GM19452 (cell line): ENCODE measurements around the gene VPS37B.
A peak's percentile ranks its signal among the peaks of the same experiment; 100 is the strongest.

Source experiments
- ATAC-seq: cut with Tn5 transposase; IDR thresholded peaks from one replicate; pipeline ENCODE4 v1.9.1; 2021; ENCODE audit not compliant: unreplicated experiment

VPS37B gene

GRCh38 chr12:122842505-122843405 is 53.2 kb downstream of the VPS37B start:
- no peak for ATAC-seq

GRCh38 chr12:122841544-122842321 is 54.2 kb downstream of the VPS37B start:
- ATAC-seq = no peak

GRCh38 chr12:122840580-122841513 is 55.1 kb downstream of the VPS37B start:
- ATAC-seq = no peak

GRCh38 chr12:122839907-122840554 is 55.9 kb downstream of the VPS37B start:
- ATAC-seq = no peak

GRCh38 chr12:122838841-122839240 is 57.1 kb downstream of the VPS37B start:
- ATAC-seq = no peak

GRCh38 chr12:122837306-122838265 is 58.3 kb downstream of the VPS37B start:
- no peak for ATAC-seq

- ATAC-seq = no peak
Observed at GRCh38 chr12:122836027-122836921, 59.6 kb downstream of the VPS37B start.

- ATAC-seq = no peak
Observed at GRCh38 chr12:122835750-122836026, 60.2 kb downstream of the VPS37B start.

- ATAC-seq = no peak
Observed at GRCh38 chr12:122834921-122835749, 60.8 kb downstream of the VPS37B start, which contains the start of gene HIP1R. TSS of gene HIP1R (plus strand) at chr12:122835457. CDS start at chr12:122835551, 94 bp downstream.

GRCh38 chr12:122834104-122834920 is 61.6 kb downstream of the VPS37B start:
- no peak for ATAC-seq

- no peak for ATAC-seq
Observed at GRCh38 chr12:122830517-122831214, 65.3 kb downstream of the VPS37B start.

GRCh38 chr12:122827258-122827657 is 68.7 kb downstream of the VPS37B start:
- no peak for ATAC-seq

GRCh38 chr12:122825773-122826724 is 69.9 kb downstream of the VPS37B start:
- no peak for ATAC-seq

GRCh38 chr12:122823429-122823828 is 72.5 kb downstream of the VPS37B start:
- no peak for ATAC-seq

GRCh38 chr12:122820838-122821271 is 75.1 kb downstream of the VPS37B start:
- peak; percentile 64 for ATAC-seq
